ENCODE data around the gene CD7.

DNA sequence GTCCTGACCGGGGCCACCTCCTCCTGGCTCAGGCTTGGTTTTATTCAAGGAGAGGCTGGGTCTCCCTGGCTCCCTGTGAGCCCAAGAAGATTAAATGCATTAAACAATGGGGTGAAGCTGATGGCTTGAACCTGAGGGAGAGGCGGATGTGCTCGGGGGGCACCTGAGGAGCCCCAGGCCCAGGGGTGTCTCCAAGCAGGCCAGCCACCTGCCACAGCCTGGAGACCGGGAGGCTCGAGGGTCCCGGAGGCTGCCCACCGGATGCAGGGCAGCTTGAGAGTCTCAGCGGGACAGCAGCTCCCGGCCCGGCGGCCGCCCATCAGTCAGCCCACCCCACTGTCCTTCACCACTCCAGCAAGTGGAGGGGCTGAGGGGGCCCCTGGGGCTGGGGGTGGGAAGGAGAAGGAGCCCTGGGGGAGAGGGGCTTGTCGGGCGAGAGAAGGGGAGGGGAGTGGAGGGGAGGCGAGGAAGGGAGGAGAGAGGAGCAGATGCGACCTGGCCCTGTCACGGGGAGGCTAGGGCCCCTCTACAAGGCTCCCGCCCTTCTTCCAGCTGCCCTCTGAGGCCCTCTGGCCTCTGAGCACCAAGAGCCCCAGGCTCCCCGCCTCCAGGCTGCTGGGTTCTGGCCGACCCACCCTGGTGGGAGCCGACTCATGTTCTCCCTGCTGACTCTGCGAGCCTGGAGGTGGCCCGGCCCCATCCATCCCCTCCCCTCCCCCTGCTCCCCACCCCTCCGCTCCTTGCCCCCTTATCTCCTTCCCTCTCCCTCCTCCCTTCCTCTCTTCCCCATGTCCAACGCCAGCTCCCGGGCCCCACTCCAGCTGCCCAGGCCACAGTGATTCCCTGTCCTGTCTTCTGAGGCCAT lies 13.2 kb downstream of the CD7 start:
- TF ChIP-seq, protein P1, sequence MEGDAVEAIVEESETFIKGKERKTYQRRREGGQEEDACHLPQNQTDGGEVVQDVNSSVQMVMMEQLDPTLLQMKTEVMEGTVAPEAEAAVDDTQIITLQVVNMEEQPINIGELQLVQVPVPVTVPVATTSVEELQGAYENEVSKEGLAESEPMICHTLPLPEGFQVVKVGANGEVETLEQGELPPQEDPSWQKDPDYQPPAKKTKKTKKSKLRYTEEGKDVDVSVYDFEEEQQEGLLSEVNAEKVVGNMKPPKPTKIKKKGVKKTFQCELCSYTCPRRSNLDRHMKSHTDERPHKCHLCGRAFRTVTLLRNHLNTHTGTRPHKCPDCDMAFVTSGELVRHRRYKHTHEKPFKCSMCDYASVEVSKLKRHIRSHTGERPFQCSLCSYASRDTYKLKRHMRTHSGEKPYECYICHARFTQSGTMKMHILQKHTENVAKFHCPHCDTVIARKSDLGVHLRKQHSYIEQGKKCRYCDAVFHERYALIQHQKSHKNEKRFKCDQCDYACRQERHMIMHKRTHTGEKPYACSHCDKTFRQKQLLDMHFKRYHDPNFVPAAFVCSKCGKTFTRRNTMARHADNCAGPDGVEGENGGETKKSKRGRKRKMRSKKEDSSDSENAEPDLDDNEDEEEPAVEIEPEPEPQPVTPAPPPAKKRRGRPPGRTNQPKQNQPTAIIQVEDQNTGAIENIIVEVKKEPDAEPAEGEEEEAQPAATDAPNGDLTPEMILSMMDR (IDR thresholded peaks at IDR 0.05) = no peak
- TF ChIP-seq POLR2A (IDR thresholded peaks at IDR 0.05) = no peak

All from esophagus squamous epithelium (tissue), 4 donors.